ENCODE data around the gene OR12D2.
"Not testable (repeated sequence)": the region's sequence is repeated elsewhere in the genome, so short reads cannot be mapped to it uniquely, and the experiment has no call there.

The OR12D2 gene, protein sequence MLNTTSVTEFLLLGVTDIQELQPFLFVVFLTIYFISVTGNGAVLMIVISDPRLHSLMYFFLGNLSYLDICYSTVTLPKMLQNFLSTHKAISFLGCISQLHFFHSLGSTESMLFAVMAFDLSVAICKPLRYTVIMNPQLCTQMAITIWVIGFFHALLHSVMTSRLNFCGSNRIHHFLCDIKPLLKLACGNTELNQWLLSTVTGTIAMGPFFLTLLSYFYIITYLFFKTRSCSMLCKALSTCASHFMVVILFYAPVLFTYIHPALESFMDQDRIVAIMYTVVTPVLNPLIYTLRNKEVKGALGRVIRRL

DNA sequence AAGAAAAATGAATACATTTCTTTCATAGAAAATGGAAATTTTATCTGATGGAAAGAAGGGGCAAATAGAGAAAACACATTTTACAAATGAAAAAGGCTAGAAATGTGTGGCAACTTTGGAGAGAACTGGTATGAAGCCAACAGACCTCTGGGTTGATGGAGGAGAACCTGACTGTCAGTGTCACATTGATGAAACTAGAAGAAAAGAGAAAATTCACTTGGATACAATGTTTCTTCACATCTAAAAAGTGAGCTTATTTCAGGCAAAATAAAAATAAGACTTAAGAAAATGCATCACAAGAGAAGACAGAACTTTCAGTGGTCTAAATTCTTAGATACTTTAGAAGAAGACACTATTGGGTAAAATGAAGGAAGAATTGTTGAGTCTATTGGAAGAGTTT, at the start of gene OR12D2:
Gene OR12D2, plus strand, starts transcription at position 301 of the 400 bp plus-strand sequence. CDS start 1,069 bp downstream, outside the sequence.
- DNase-seq: no peak

DNA sequence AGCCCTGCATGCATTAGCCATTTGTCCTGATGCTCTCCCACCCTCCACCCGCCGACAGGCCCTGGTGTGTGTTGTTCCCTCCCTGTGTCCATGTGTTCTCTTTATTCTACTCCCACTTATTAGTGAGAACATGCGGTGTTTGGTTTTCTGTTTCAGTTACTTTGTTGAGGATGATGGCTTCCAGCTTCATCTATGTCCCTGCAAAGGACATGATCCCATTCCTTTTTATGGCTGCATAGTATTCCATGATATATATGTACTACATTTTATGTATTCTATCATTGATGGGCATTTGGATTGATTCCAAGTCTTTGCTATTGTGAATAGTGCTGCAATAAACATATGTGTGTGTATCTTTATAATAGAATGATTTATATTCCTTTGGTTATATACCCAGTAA, 46.1 kb upstream of the OR12D2 start:
- DNase-seq: not testable (repeated sequence)

DNA sequence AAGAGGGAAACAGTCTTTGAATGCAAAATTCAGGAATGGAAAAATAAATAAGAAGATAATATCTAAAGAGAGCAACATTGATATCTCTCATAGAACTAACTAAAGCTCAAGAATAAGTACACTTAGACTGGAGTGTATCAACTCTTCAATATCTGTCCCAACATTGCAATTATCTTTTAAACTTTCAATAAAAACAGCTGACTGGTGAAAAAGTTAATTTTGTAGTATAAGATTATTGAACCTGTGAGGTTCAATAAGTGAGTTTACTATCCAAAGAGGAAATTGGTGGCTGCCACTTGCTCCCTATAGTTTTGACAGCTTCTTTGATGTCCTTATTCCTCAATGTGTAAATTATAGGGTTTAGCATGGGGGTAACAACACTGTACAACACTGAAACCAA, 40.5 kb upstream of the OR12D2 start:
- no peak for DNase-seq

DNA sequence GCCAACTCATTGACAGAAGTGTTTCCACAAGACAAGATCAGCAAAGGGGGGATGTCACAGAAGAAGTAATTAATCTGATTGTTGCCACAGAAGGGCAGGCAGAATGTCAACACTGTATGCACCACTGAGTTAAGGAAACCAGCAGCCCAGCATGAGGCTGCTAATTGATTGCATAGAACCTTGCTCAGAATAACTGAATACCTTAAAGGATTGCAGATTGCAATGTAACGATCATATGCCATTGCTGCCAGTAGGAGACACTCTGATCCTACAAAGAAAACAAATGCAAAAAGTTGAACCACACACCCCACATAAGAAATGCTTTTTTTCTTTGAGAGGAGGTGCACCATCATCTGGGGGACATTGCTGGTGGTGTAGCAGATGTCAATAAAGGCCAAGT, 39.8 kb upstream of the OR12D2 start:
- no peak for DNase-seq

DNA sequence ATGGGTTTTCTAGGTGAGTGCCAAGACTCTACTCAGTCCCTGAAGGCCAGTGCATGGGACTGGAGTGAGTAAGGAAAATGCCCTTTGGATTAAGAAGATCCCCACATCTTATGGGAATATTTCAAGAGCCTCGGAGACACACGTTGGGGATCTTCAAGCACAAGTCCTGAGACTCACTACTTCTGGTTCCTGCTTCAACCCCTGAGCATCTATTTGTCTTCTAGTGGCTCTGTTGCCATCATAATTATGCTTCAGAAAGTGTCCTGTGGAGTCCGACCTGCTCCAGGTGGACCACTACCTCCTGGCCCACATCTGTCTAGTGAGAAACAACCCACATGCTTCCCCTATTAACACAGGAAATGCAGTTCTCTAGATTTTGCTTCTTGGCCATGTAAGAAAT, 26.7 kb upstream of the OR12D2 start, which contains the start of gene OR5V1:
Gene OR5V1, minus strand, starts transcription at position 101 of the 400 bp plus-strand sequence. CDS start 12,670 bp downstream, outside the sequence.
- DNase-seq: no peak

DNA sequence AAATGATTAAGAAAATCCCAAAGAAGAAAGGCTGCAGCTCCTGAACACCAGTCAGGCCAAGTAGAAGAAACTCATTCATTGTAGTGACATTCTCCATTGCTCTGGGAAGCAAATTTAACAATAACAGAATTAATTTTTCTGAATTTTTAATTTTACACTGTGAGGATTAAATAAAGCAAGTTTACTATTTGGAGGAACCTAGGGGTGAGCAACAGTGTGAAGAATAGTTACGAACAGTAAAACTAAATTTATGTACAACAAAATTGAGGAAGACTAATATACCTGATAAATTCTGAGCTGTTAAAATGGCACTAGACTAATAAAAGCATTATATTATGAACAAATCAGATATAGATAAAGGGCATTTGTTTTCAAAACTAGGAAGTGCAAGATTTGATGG, 20.2 kb upstream of the OR12D2 start, which contains the start of gene OR12D3:
Gene OR12D3, minus strand, starts transcription at position 101 of the 400 bp plus-strand sequence. Its CDS starts 4 bp downstream, at position 97.
- no peak for DNase-seq

DNA sequence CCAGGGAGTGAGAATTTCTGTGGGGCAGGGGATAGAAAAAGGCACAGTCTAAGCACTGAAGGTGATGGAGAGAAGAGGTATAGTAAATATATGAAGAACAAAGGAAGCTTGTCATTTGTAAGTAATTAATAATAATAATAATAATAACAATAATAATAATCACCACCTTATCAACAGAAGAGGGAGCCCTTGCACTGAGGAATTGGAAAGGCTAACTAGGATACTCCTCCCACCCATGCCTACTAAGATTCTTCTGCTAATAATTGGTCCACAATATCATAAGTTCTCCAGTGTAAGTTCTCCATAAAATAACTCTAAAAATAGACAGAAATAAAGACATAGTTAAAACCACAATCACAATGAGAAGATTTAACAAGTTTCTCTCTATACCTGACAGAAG, 19.4 kb upstream of the OR12D2 start:
- no peak for DNase-seq

DNA sequence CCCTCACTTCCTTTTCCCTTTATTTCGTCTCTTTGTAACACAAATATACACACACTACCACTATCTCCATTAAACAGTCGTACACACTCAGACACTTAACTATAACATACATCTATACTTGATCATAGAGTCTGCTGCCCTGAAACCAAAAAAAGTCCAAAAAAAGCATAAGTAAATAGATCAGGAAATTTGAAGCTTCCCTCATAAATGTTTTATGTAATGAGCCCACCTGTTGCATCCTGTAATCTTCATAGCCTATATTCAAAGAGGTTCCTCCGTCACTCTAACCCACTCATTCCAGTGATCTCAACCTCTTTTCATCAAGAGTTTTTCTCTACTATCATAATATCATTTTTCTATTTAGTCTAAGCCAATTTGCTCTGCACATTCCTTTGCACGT, 6.9 kb upstream of the OR12D2 start:
- DNase-seq: no peak

DNA sequence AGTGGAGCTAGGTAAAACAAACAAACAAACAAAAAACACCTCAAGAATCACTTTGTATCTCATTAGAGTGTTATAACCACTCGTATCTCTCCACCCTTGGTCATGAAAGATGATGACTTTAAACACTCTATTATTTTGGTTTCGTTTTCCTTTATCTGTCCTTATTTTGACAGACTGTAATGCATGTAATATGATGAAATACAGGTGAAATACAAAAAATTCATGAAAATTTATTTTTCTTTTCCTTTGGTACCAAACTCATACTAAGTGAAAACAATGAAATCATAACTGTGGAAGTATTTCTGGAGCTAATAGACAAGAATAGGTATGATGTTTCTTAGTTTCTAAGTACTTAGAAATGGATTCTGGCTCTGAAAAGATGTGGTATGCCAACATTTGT, 4.1 kb downstream of the OR12D2 start:
- DNase-seq: no peak

DNA sequence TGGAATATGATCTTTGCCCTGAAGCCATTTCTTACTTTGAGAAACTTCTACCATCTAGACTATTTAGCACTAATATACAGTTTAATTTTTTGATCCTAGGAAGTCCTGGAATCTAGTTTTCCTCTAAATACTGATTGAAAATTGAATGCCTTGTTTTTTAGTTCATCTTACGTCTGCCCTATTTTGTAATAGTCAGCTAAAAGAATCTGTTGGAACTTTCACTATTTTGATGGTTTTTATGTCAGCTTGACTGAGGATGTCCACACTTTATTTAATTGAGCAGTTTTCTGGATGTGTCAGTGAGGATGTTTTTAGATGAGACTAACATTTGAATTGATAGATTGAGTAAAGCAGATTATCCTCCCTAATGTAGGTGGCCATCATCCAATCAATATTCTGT, 8.4 kb downstream of the OR12D2 start:
- no peak for DNase-seq

DNA sequence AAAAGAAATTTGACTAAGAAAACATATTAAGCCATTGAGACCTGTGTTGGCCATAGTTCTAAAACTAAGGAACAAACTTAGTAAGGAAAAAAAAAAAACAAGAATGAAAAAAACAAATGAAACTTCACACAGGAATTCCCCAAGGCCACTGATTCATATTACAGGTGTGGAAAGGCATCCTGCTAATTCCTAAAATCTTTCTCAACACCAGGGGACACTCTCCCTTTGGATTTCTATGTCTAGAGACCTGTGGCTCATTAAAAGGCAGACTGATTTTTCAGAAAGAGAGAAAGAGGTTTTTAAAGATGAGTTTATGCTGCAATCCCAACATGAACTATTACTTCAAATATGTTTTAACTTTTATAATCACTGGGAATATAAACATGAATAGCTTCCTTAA, 19.2 kb downstream of the OR12D2 start, which contains the start of gene OR12D1:
Gene OR12D1, plus strand, starts transcription at position 341 of the 400 bp plus-strand sequence.
- no peak for DNase-seq

DNA sequence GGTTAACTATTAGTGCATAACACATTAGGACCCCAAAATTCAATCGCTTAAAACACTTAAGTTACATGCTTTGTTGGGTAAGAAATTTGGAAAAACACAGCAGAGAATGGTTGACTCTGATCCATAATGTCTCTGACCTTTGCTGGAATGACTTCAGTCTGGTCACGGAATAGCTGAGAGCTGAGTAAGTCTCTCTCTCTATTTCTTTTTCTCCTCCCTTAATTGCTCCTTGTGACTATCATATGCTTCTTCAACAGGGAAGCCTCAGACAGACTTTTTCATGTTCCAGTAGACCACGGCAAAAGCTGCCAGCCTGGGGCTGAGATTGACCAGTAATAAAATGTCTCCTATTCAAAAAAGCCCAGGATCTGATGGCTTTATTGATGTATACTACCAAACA, 24.1 kb downstream of the OR12D2 start:
- DNase-seq: no peak

DNA sequence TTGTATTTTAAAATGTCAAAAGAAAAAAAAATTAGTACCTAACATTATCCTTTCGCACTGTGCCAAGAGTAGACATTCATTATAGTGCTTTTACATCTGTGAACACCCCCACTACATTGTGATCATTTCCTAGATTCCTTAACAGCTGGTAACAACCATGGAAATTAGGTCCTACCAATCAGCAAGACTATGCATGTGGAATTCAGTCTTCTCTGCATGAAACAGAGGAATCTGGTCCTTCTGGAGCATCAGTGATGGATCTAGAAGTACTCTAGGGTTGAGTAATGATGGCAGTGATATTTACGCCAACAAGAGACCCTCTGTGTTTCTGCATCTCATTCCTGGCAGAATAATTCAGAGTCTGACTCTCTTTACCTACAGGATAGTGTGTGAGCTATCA, 28.7 kb downstream of the OR12D2 start:
- no peak for DNase-seq

DNA sequence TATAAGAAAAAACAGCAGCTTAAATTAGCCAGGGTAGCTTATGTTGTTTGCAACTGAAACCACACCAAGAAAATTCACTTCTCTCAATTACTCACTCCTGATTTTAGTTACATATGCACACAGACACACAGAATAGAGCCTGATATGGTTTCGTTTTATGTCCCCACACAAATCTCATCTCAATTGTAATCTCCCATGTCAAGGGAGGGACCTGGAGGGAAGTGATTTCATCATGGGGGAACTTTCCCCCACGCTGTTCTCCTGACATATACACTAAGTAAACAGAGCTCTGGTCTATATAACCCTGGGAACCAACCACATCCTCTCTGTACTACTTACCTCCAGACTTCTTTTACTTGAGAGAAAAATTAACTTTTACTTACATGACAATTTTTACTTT, 29.1 kb downstream of the OR12D2 start:
- DNase-seq: no peak

DNA sequence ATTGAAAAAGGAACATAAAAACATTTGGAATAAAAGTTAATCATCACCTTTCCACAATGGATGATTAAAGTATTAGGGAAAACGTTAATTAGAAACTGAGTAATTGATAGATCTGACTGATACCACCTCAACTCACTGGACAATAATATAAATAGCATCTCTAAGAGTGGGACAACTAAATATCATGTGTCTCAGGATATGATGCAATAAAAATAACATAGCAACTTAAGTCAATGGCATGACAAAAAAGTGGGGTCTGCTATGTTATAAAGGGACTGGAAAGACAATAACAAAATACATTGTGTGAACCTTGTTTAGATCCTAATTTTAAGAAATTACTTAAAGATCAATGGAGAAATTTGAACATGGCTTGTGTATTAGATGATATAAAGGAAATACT, 29.6 kb downstream of the OR12D2 start:
- no peak for DNase-seq

DNA sequence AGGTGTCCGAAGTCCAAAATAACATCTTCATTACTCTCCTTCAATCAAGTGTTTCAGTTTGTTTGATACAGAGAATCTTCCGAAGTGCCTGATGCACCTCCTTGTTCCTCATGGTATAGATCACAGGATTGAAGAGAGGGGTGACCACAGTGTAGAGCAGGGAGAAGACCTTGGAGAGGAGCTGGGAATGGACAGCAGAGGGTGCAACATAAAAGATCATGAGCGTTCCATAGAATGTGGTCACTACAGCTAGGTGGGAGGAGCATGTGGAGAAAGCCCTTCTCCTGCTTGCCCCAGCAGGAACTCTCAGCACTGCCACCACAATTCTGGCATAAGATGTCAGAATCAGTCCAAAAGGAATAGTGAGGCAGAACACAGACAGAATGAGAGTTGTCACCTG, 31.2 kb downstream of the OR12D2 start:
- no peak for DNase-seq

DNA sequence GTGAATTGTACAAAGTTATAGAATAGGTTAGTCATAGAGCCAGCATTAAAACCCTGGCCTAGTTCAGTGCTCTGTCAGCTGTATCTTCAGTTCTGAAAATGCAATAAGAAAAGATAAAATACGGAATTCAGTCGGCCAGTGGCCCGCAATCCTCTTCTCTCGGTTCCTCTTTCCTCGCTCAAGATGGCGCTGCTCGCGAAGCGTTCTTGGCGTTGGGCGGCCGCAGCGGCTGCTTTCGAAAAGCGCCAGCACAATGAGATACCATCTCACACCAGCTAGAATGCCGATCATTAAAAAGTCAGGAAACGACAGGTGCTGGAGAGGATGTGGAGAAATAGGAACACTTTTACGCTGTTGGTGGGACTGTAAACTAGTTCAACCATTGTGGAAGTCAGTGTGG, 41.3 kb downstream of the OR12D2 start:
- DNase-seq: not testable (repeated sequence)

DNA sequence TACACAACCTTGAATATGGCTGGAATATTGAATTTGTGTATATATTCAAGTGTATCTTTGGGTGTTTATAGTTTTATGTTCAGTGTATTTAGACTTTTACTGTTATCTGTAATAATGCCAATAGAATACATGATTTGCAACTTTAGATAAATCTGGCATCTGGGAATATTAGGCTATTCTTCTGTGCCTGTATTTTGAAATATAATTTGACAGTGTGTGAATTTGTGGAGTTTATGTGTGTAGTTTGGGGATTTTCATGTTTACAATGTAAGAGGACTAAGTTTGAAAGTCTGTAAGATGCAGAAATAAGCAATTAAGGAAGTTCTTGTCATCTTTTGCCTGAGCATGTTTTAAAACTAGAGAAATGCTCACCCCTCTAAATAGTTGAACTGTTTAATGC, 43.6 kb downstream of the OR12D2 start, which contains the start of gene OR10C1:
Gene OR10C1, plus strand, starts transcription at position 301 of the 400 bp plus-strand sequence. CDS start 710 bp downstream, outside the sequence.
- no peak for DNase-seq

DNA sequence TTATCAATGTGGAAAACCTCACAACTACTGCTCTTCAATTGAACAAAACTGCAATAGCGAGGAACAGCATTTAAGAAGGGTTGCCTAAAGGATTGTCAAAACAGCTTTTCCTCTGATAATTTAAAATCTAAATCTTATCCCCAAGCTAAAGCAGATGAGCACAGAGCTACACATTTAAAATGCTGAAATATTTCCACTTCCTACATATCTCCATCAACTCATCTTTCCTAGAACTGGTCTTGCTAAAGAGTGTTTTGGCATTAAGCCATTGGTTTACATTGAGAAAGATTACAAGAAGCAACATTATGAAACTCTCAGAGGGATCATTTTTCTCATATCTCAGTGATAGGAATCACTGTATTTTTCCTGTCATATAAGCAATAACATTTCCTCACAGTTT, 47.3 kb downstream of the OR12D2 start:
- DNase-seq: no peak

DNA sequence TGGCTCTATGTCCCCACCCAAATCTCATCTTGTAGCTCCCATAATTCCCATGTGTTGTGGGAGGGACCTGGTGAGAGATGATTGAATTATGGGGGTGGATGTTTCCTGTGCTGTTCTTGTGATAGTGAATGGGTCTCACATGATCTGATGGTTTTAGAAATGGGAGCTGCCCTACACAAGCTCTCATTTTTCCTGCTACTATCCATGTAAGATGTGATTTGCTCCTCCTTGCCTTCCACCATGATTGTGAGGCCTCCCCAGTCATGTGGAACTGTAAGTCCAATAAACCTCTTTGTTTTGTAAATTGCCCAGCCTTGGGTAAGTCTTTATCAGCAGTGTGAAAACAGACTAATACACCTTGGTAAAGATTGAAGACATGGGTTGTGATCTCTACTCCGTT, 48.6 kb downstream of the OR12D2 start:
- DNase-seq: not testable (repeated sequence)

Data from DMS79 treated with DMSO at 0.1 percent for 48 hours (cell line).